Adrenal gland (tissue), 12 donors: Measurements from ENCODE around the gene RNF31. TPM values are rescaled to one million over a fixed set of nuclear protein-coding genes. Genes with fewer than 3 reads are reported as not detected.

Experiments
- DNase-seq, 7 donors: peaks; one replicate each; pipeline ENCODE4 v3.0.0-alpha.2; 2019 to 2020
- H3K27ac ChIP-seq, 5 donors: fragments of 200-600 bp; sonication (generic) in 4 of 5; 1 replicate in 3 of 5; 2 replicates in 2 of 5; pipeline versions ENCODE4 v1.5.1 to v1.8.0; 2016 to 2020; ENCODE audit warnings: mild to moderate bottlenecking in 1 of 5
- H3K27me3 ChIP-seq: fragments of 200-600 bp; 2 replicates; pipeline ENCODE4 v1.8.0; 2021
- H3K36me3 ChIP-seq, 2 donors: fragments of 200-600 bp; replicated peaks in 1 of 2; 1 replicate in 1 of 2; 2 replicates in 1 of 2; pipeline versions ENCODE4 v1.5.1 to v1.8.0; 2018 to 2022
- H3K4me1 ChIP-seq, 2 donors: fragments of 200-600 bp; replicated peaks in 1 of 2; 1 replicate in 1 of 2; 2 replicates in 1 of 2; pipeline versions ENCODE4 v1.5.1 to v1.8.0; 2018 to 2021
- H3K4me3 ChIP-seq, 4 donors: fragments of 200-600 bp; sonication (generic) in 3 of 4; one replicate each; pipeline ENCODE4 v1.5.1; 2016 to 2018
- H3K9me3 ChIP-seq, 3 donors: fragments of 200-600 bp; sonication (generic) in 1 of 3; replicated peaks in 1 of 3; 1 replicate in 2 of 3; 2 replicates in 1 of 3; pipeline versions ENCODE4 v1.5.1 to v1.8.0; 2016 to 2021
- CTCF ChIP-seq, 6 experiments: fragments of 450-650 bp in 4 of 6; fragments of 200-600 bp in 2 of 6; sonication (generic) in 1 of 6; IDR thresholded peaks; 1 replicate in 5 of 6; 2 replicates in 1 of 6; pipeline versions ENCODE4 v1.5.1 to v1.8.0; 2016 to 2021; ENCODE audit warnings: antibody characterized with exemption in 6 of 6, mild to moderate bottlenecking in 2 of 6, moderate library complexity in 1 of 6
- POLR2A ChIP-seq, 2 donors: fragments of 450-650 bp; IDR thresholded peaks; one replicate each; pipeline ENCODE4 v1.6.1; 2017; ENCODE audit warnings: antibody characterized with exemption in 2 of 2, mild to moderate bottlenecking in 2 of 2, moderate library complexity in 1 of 2
- WGBS, 4 donors: extraction: QIAGEN DNeasy Blood & Tissue Kit in 2 of 4; methylation state at CpG; one replicate each; pipeline versions ENCODE4 v1.1.5 to v1.1.7; 2013 to 2017; 5-methylcytosine and 5-hydroxymethylcytosine counted together
- intact Hi-C, 2 donors: fragments of 100-400 bp; cut with DNase I; formaldehyde crosslinking; loops; one replicate each; pipeline versions ENCODE4 v1.14.1 to v1.15.0; 2022 to 2023
- polyA plus RNA-seq, 3 donors: library from polyadenylated mRNA; stranded (reverse); fragments of 200-250 nt in 2 of 3; fragments of 350-450 nt in 1 of 3; fragmentation: Illumina TruSeq in 1 of 3; extraction: RNeasy Lipid Tissue Mini Kit (QIAGEN cat#74804) in 1 of 3; gene quantifications; one replicate each; pipeline ENCODE4 v1.2.3, GENCODE V29; 2013 to 2014
- total RNA-seq, 9 donors: library from RNA; depleted of rRNA in 4 of 9; stranded (reverse); fragments of >200 nt in 4 of 9; fragments of 120-200 nt in 1 of 9; fragmentation: NEBNext Ultra II Directional in 1 of 9; extraction: Animal tissue kit (Norgen Biotek cat#: 25700) in 1 of 9; gene quantifications; one replicate each; pipeline versions ENCODE4 v1.1.0 to v1.2.4, GENCODE V29; 2013 to 2023
- donor health status: healthy with polysubstance abuse.
- donor health status: Bipolar disorder and iron deficiency.
- donor health status: DM: yes; HTN: yes; CAD: no.
- donor health status: DM: no; HTN: no; CAD: no.
- donor health status: DM: no; HTN: no; CAD: no.
- donor health status: DM: yes; HTN: yes; CAD: no.

Gene RNF31
- total and polyA plus RNA-seq, 12 donors = 32.8 to 351 (median 65.7) TPM

GRCh38 chr14:24131549-24131966 lies 15.7 kb upstream of the RNF31 start:
- intact Hi-C loops = no loop called here
- Histone ChIP-seq H3K4me3 (no peak overlapping the region), H3K27ac (peak overlapping the region; percentile 9 to 89 (median 72)), H3K36me3 (no peaks in the 10 kb centered on the region), H3K27me3 (no peaks in the 10 kb centered on the region), H3K9me3 (no peaks in the 10 kb centered on the region), H3K4me1 (peaks cover 18 to 33% of the 10 kb centered on the region in 2 donors)
- DNase-seq = peak in 2 of 7 donors; percentile 51
- WGBS, 4 donors = 36 to 51% (median 43%) methylated on average over 3 to 15 of the region's 15 CpGs
- no peak for TF ChIP-seq CTCF (IDR thresholded peaks at IDR 0.05)
- no peak for TF ChIP-seq POLR2A (IDR thresholded peaks at IDR 0.05)

- TF ChIP-seq CTCF (IDR thresholded peaks at IDR 0.05) = no peak
- TF ChIP-seq POLR2A (IDR thresholded peaks at IDR 0.05) = no peak
- WGBS, 4 donors = 63 to 71% (median 66%) methylated on average over 7 to 24 of the region's 24 CpGs
- Histone ChIP-seq H3K4me3 (no peak overlapping the region), H3K27me3 (no peaks in the 10 kb centered on the region), H3K9me3 (no peaks in the 10 kb centered on the region), H3K27ac (peak overlapping the region in 3 of 5 donors; percentile 72 to 89 (median 77)), H3K4me1 (peaks cover 24 to 39% of the 10 kb centered on the region in 2 donors), H3K36me3 (no peaks in the 10 kb centered on the region)
- intact Hi-C loops = no loop called here
- no peak for DNase-seq
These were observed 15.1 kb upstream of the RNF31 start for GRCh38 chr14:24132061-24132685.

- no peak for DNase-seq
- peaks cover 0 to 8% of the 10 kb centered on the region in 2 donors for H3K36me3 ChIP-seq
- WGBS, 4 donors = 93 to 99% (median 94%) methylated on average over 2 of the region's 2 CpGs
- no peak for TF ChIP-seq CTCF (IDR thresholded peaks at IDR 0.05)
- no peak for TF ChIP-seq POLR2A (IDR thresholded peaks at IDR 0.05)
- H3K27ac ChIP-seq = no peak overlapping the region
- no peak overlapping the region for H3K4me3 ChIP-seq
- no peaks in the 10 kb centered on the region for H3K27me3 ChIP-seq
- intact Hi-C loops = no loop called here
- no peaks in the 10 kb centered on the region for H3K9me3 ChIP-seq
- peaks cover 27 to 46% of the 10 kb centered on the region in 2 donors for H3K4me1 ChIP-seq
These were observed 14.3 kb upstream of the RNF31 start for GRCh38 chr14:24132976-24133375.

- TF ChIP-seq POLR2A (IDR thresholded peaks at IDR 0.05) (no peak), CTCF (IDR thresholded peaks at IDR 0.05) (no peak)
- H3K4me1 ChIP-seq = peaks cover 27 to 51% of the 10 kb centered on the region in 2 donors
- no peaks in the 10 kb centered on the region for H3K9me3 ChIP-seq
- H3K36me3 ChIP-seq = peaks cover 0 to 15% of the 10 kb centered on the region in 2 donors
- intact Hi-C loops = no loop called here
- DNase-seq = no peak
- WGBS, 4 donors = 88 to 93% (median 92%) methylated on average over 1 of the region's 1 CpG
- no peaks in the 10 kb centered on the region for H3K27me3 ChIP-seq
- no peak overlapping the region for H3K27ac ChIP-seq
- H3K4me3 ChIP-seq = no peak overlapping the region
These were observed 13.6 kb upstream of the RNF31 start for GRCh38 chr14:24133735-24134134.
